CD4-positive, alpha-beta T cell treated with Interferon gamma for 1 hour (primary cell): Measurements from ENCODE around the gene GON7.

ENCODE experiments used
- DNase-seq: peaks from one replicate; pipeline ENCODE4 v3.0.0-alpha.2; 2020

The GON7 gene

DNA sequence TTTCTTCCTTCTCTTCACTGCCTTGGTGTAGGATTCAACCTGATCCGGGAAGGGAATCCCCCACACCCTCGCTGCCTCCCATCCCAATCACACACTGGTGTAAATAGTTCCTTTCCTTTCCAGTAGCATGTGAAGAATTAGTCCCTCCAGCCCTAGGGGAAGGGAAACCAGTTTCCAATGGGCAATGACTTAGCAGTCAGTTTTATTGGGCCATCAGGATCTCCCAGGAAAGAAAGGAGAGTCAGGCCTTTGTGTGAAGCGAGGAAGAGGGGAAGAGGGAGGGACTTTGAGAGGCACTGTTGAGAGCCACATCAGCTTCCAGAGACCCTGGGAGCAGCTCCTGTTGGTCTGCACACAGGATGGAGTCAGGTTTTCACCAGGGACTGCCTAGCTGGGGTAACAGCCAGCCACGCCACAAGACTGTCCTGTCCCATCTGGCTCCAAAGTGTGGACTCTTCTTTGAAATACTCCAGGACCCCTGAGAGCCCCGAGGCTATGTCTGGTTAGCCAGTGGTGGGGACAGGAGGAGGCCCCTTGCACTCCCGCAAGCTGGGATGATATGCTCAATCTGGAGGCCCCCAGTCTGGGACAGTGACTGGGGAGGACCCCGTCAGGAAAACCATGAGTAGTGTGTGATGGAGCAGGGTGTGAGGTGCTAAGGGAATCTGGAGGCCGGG, 50.0 kb downstream of the GON7 start:
- DNase-seq: no peak

- no peak for DNase-seq
Observed at GRCh38 chr14:93155667-93156066, 51.2 kb downstream of the GON7 start.

DNA sequence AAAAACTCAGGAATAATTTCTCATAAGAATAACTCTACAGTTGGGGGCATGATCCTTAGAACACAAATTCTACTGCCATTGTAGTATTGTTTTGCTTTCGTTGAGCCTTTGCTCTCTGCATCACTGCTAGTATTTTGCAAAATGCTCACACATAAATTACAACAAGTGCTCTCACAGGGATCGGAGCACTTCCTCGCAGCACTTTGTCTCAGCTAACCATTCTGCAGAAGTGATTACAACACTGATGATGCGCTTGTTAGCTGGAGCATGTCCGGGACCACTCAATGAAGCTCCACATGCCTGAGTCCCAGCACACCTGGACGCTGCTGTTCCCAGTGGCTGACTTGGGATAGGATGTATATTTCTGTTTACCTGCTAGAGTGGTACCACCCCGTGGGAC, 53.7 kb downstream of the GON7 start:
- DNase-seq: no peak
